ENCODE data around the gene KCNB1.

DNA sequence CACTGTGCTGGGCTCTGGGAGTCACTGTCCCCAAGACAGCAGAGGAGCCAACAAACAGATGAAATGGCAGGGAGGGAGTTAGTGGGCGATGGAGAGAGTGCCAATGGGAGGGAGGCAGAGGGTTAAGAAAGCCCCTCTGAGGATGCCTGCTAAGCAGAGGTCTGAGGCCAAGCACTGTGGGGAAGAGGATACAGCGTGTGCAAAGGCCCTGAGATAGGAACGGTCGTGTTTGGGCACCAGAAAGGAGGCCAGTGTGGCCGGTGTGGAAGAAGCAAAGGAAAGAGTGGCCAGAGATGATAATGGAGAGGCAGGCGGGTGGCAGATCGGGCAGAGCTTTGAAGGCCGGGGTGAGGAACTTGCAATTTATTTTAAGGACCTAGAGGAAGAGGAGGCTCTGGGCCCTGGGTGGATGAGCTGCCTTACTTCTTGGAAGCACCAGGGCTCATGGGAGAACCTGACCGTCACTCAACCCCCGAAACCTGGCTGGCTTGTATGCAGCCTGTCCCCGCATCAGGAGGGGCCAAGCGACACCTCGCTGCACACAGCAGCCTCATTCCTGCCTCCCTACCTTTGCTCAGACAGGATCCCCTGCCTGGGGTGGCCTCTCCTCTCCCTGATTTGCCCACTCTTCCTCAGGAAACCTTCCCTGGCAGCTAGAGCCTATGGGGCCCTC, 73.0 kb downstream of the KCNB1 start:
- TF ChIP-seq, protein P1, sequence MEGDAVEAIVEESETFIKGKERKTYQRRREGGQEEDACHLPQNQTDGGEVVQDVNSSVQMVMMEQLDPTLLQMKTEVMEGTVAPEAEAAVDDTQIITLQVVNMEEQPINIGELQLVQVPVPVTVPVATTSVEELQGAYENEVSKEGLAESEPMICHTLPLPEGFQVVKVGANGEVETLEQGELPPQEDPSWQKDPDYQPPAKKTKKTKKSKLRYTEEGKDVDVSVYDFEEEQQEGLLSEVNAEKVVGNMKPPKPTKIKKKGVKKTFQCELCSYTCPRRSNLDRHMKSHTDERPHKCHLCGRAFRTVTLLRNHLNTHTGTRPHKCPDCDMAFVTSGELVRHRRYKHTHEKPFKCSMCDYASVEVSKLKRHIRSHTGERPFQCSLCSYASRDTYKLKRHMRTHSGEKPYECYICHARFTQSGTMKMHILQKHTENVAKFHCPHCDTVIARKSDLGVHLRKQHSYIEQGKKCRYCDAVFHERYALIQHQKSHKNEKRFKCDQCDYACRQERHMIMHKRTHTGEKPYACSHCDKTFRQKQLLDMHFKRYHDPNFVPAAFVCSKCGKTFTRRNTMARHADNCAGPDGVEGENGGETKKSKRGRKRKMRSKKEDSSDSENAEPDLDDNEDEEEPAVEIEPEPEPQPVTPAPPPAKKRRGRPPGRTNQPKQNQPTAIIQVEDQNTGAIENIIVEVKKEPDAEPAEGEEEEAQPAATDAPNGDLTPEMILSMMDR (IDR thresholded peaks at IDR 0.05): no peak
- no peak for TF ChIP-seq EZH2 (IDR thresholded peaks at IDR 0.05; ENCODE audit: borderline replicate concordance, insufficient read depth, low read depth, low read length, poor library complexity, severe bottlenecking)

Data from B cell (primary cell).